NCI-H1092 (cell line): ENCODE results near the gene CHTF18.

Experiments used
- DNase-seq: peaks from one replicate; lab custom pipeline; 2025; lab: John Stamatoyannopoulos, UW

CHTF18 gene

GRCh38 chr16:760545-761343 is 27.7 kb upstream of the CHTF18 start, which contains the start of gene MSLN:
Gene MSLN (plus strand): TSS chr16:760734. CDS start chr16:762681, 1,947 bp downstream.
- no peak for DNase-seq

DNA sequence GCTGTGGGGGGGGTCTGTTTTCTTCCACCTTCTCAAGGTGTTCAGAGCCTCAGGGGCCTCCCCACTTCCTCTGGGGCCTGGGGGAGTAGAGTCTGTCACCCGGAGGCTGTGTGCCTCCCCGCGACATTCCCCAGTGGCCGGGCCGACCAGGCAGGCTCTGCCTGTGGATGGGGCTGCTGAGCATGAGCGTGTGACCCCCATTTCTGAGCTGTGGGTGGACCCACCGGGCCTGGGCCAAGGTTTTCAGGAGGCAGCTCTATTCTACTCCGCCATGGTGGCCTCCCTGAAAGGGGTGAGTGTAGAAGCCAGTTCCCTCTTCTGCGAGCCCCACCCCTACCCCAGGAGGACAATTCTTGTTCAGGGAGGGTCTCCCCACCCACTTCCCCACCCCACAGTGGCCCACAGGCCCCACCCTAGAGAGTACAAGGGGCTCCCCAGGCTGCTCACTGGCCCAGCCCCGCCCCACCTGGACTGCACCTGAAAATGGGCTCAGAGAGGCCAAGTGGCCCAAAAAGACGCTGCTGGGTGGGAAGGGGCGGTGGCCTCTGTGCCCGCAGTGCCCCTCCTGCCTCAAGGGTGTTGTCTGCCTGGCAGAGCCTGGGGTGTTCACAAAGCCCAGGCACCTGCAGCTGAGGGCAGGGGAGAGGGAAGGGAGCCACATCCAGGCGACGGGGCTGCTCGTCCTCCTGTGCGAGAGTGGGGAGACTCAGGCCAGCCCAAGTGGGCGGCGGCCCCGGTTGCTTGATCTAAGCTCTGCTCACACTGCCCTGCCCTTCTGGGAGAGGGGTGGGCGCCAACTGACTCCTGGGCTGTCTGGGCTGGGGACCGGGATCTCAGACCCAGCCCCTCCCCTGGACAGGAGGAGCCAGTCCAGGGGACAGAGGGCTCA is 26.6 kb upstream of the CHTF18 start:
- no peak for DNase-seq

DNA sequence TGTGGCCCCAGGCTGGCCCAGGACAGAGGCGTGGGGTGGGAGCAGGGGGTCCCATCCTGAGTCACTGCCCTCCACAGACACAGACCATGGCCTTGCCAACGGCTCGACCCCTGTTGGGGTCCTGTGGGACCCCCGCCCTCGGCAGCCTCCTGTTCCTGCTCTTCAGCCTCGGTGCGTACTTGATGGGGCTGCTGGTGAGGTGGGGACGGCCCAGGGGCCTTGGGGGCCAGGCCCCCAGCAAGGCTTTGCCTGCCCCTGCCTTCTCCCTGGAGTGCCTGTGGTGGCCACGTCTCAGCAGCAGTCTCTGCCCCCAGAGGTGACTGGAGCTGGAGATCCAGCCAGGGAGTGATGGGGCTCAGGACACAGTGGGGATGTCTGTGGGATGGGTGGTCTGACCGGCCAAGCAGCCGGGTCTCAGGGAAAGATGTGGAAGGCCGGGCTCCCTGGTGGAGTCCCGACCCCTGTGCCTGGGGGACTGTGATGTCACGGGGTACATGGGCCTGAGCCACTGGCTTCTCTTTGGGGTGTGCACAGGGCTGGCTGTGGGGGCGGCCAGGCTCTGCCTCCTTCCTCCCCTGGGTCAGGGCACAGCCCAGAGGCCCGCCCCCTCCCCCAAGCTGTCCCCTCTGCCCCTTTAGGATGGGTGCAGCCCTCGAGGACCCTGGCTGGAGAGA is 25.7 kb upstream of the CHTF18 start:
- DNase-seq: no peak

GRCh38 chr16:763369-764183 is 24.8 kb upstream of the CHTF18 start:
- DNase-seq: no peak

GRCh38 chr16:764184-764750 is 24.2 kb upstream of the CHTF18 start:
- DNase-seq: no peak

DNA sequence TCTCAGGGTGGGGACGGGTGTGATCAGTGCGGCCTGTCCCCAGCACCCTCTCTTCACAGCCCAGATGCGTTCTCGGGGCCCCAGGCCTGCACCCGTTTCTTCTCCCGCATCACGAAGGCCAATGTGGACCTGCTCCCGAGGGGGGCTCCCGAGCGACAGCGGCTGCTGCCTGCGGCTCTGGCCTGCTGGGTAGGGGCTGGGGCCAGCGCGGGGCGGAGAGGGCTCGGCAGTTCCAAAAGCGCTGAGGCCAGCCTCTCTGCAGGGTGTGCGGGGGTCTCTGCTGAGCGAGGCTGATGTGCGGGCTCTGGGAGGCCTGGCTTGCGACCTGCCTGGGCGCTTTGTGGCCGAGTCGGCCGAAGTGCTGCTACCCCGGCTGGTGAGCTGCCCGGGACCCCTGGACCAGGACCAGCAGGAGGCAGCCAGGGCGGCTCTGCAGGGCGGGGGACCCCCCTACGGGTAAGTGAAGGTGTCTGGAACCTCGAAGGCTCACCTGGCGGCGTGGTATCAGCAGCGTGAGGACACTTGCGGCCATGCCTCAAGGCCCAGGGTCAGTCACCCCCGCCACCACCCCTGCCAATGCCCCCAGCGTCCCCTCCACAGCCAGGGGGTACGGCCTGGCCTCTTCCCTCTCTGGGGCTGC is 23.5 kb upstream of the CHTF18 start:
- no peak for DNase-seq

- DNase-seq: no peak
Measured at GRCh38 chr16:765488-765865, 22.9 kb upstream of the CHTF18 start.

- DNase-seq: no peak
Measured at GRCh38 chr16:766008-766819, 22.2 kb upstream of the CHTF18 start.

DNA sequence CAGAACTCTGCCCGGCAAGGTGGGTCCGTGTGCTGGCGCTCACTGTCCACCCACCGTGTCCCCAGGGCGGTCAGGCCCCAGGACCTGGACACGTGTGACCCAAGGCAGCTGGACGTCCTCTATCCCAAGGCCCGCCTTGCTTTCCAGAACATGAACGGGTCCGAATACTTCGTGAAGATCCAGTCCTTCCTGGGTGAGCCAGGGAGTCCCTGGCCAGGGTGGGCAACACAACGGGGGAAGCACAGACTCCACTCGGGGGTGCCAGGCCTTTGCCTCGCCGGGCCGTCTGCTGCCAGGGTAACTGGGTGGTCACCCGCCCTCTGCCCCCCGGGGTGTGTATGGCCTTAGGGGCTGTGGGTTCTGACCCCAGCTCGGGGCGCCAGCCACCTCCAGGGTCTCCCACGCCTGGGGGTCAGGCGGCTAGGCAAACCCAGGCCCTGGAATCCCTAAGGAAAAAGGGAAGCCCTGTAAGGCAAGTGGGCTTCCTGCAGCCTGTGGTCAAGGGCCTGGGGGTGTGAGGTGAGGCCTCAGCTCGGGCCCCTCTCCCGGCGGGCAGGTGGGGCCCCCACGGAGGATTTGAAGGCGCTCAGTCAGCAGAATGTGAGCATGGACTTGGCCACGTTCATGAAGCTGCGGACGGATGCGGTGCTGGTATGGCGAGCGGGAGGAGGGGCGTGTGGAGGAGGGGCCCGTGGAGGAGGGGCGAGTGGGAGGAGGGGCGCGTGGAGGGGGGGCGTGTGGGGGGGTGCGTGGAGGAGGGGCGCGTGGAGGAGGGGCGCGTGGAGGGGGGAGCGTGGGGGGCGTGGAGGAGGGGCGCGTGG is 21.4 kb upstream of the CHTF18 start:
- DNase-seq: no peak

GRCh38 chr16:767743-768235 is 20.6 kb upstream of the CHTF18 start:
- DNase-seq: no peak

DNA sequence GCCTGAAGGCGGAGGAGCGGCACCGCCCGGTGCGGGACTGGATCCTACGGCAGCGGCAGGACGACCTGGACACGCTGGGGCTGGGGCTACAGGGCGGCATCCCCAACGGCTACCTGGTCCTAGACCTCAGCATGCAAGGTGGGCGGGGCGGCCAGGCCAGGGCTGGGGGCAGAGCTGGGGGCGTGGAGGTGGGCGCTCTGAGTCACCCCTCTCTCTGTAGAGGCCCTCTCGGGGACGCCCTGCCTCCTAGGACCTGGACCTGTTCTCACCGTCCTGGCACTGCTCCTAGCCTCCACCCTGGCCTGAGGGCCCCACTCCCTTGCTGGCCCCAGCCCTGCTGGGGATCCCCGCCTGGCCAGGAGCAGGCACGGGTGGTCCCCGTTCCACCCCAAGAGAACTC is 20.0 kb upstream of the CHTF18 start:
- DNase-seq: no peak

DNA sequence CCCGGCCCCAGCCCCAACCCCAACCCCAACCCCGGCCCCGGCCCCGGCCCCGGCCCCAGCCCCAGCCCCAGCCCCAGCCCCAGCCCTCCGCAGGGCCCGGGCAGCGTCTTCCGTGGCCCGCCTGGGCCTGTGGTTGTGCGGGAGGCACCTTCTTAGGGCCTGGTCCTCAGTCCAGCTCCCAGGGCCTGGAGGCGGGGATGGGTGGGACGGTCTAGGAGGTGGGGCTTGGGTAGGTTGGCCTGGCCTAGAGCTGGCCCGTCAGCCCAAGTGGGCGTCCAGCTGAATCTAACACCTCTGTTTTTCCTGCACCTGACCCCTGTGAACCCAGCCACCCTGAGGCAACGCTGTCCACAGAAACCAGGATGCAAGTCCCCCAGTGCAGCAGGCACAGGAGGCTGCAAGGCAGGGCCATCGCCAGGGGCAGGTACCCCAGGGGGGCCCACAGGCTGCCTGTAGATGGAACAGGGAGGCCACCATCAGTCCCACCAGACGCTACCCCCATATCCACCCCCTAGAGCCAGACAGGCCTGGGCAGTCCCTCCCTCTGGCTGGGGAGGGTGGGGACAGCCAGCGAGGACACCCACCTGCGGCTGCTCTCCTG is 19.1 kb upstream of the CHTF18 start:
- DNase-seq: no peak

GRCh38 chr16:769934-770333 is 18.5 kb upstream of the CHTF18 start:
- no peak for DNase-seq

DNA sequence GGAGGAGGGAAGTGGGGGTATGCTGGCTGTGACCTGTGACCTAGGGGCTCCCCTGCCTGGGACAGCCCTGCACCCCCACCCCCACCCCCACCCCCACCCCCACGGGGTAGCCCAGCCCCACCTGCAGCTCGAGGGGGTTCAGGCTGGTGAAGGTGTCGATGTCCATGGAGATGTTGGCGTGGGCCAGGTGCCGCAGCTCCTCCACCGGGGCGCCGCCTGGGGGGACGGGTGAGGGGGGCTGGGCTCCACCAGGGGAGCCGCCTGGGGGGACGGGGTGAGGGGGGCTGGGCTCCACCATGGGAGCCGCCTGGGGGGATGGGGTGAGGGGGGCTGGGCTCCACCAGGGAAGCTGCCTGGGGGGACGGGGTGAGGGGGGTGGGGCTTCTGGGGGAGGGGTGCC is 18.0 kb upstream of the CHTF18 start:
- no peak for DNase-seq

- no peak for DNase-seq
Measured at GRCh38 chr16:772959-773358, 15.5 kb upstream of the CHTF18 start.

DNA sequence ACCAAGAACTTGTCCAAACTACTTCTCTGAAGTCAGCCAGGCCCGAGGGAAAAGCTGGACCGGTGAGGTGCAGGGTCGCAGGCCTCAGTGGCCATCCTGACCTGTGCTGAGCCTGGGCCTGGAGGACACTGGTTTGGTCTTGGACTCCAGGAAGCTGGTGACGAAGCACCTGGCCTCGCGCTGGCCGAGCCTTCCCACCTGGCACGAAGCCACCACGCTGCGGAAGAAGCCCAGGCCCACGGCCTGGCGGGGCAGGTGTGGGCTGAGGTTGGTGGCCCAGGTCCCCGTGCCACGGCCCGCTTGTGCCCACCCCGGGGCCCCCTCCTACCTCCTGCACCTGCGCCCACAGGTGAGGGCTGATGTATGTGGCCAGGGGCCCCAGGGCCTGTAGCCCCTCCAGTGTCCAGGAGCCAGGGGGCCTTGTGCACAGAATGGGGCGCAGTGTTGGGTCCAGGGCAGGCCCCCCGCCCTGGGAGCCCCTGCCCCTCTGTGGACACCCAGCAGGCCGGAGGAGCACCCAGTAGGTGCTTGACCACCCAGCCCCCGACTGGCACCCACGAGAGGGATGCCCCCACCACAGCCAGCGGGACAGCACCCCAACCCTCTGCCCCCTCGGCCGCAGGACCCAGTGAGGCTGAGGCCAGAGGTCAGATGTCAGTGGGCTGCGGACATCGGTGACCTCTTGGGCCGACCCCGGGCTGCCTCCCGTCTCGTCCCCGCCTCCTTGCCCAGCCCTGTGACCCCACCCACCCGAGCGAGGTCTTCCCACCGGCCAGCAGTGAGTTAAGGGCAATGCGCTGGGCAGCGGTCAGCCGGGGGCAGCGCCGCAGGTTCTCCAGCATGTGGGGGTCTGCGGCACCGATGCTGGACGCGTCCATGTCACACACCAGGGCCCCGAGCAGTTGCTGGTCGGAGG is 14.1 kb upstream of the CHTF18 start:
- no peak for DNase-seq

- no peak for DNase-seq
Measured at GRCh38 chr16:775236-775796, 13.1 kb upstream of the CHTF18 start.
